ENCODE measurements around the gene TGFB3. TPM values are rescaled to one million over a fixed set of nuclear protein-coding genes. Genes with fewer than 3 reads are reported as not detected.

Gene TGFB3
- total RNA-seq, 4 donors from 2014 or later, result 2.8 to 4.7 (median 3.6) TPM

DNA sequence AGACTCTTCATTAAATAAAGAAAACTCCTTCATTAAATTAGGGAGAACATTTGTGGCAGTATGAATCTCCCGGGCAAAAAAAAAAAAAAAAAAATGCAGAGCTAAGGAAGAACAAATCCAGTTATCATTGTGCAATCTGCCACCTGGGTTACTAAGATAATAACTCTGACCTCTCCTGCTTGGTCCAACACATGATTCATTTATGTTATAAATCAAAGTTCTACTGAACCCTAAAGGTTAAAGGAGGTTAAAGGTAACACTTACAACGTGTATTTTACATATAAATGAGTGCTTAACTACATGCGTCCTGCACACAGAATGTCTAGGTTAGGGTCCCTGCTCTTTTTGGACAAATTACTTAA lies 4.2 kb downstream of the TGFB3 start:
- WGBS, 2 donors, result 50 to 57% methylated on average over 3 of the region's 3 CpGs
- intact Hi-C loops (cut with DNase I; ENCODE audit: low total_unique reads), result no loop called here
- H3K4me3 ChIP-seq (ENCODE audit: low read depth, poor library complexity, severe bottlenecking), result no peak overlapping the region
- TF ChIP-seq, protein P1, sequence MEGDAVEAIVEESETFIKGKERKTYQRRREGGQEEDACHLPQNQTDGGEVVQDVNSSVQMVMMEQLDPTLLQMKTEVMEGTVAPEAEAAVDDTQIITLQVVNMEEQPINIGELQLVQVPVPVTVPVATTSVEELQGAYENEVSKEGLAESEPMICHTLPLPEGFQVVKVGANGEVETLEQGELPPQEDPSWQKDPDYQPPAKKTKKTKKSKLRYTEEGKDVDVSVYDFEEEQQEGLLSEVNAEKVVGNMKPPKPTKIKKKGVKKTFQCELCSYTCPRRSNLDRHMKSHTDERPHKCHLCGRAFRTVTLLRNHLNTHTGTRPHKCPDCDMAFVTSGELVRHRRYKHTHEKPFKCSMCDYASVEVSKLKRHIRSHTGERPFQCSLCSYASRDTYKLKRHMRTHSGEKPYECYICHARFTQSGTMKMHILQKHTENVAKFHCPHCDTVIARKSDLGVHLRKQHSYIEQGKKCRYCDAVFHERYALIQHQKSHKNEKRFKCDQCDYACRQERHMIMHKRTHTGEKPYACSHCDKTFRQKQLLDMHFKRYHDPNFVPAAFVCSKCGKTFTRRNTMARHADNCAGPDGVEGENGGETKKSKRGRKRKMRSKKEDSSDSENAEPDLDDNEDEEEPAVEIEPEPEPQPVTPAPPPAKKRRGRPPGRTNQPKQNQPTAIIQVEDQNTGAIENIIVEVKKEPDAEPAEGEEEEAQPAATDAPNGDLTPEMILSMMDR (IDR thresholded peaks at IDR 0.05), result no peak
- no peak for TF ChIP-seq POLR2A (IDR thresholded peaks at IDR 0.05)
- no peak for DNase-seq (ENCODE audit: low spot score in 2 of 2)

DNA sequence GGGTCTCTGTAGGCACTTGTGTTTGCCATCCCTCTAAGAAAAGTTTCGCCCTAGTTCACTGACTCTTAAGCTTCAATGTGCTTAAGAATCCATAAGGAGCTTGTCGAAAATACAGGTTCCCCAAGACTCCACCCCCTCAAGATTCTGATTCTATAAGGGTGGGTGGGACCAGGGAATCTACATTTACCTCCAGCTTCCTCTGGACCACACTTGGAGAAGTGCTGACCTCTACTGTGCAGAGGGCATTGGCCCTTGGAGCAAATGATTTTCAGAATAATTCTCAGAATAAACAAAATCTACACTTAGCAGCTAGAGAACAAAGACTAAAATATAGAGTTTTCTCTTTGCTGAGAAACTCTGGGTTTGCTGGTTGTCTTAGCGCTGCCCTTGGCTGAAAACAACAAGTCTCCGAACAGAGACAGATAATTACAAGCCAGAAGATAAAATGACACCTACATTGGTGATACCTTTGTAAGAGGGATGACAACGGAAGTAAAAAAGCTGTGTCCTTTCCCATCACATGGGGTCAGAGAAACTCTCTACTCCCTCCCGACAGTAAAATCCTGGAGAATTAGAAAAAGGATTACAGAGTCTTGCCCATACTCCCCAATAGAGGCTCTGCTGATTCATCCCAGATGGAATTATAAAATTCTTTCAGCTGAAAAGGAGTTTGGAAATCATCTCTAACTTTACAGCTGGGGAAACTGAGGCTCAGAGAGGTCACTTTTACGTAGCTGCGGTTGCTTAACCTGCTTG lies 4.8 kb downstream of the TGFB3 start:
- no peak for DNase-seq (ENCODE audit: low spot score in 2 of 2)
- WGBS, 2 donors, result 67 to 73% methylated on average over 8 of the region's 8 CpGs
- no peak overlapping the region for H3K4me3 ChIP-seq (ENCODE audit: low read depth, poor library complexity, severe bottlenecking)
- TF ChIP-seq, protein P1 (IDR thresholded peaks at IDR 0.05), result no peak
- no peak for TF ChIP-seq POLR2A (IDR thresholded peaks at IDR 0.05)
- intact Hi-C loops (cut with DNase I; ENCODE audit: low total_unique reads), result no loop called here

DNA sequence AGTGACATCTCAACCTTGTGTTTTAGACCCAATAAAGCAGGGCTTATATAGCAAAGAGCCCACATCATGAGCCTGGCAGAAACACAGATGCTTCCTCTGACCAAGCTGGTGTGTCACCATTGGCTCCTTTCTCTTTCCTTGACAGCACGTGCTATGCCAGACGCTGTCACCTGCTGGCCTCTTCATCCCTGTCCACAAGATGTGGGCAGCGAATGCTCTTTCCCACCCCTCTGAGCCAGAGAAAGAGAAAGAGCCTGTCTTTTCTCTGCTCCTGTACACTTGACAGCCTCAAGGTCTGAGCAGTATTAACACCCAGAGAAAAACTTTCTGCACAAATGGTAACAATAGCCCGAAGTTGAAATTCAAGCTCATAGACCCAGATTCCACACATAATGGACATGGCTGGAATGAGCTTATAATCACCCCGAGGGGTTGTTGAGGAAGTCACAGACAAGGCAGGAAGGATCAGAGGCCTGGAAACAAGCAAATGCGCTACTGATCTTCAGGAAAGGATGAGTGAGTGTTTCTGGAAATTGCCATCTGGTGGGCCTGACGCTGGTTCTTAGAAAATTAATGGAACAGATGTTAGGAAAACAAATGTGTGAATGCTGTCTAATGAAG lies 8.9 kb downstream of the TGFB3 start:
- no peak for TF ChIP-seq POLR2A (IDR thresholded peaks at IDR 0.05)
- TF ChIP-seq, protein P1 (IDR thresholded peaks at IDR 0.05), result no peak
- WGBS, 2 donors, result 54 to 60% methylated on average over 7 of the region's 7 CpGs
- H3K4me3 ChIP-seq (ENCODE audit: low read depth, poor library complexity, severe bottlenecking), result no peak overlapping the region
- peak in 1 of 2 donors; percentile 32 for DNase-seq (ENCODE audit: low spot score in 2 of 2)
- intact Hi-C loops (cut with DNase I; ENCODE audit: low total_unique reads), result no loop called here

DNA sequence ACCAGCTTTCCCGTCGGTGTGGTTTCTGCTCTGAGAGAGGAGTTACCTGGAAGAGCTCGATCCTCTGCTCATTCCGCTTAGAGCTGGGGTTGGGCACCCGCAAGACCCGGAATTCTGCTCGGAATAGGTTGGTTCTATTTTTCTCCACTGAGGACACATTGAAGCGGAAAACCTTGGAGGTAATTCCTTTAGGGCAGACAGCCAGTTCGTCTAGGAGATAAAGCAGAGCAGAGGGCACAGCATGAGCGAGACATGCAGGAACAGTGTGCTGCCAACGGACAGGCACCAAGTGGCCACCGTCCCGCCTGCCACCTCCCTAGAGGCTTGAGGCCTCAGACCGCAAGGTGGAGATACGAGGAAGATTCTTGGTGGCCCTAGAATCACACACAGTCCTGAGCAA lies 10.3 kb downstream of the TGFB3 start:
- no peak for TF ChIP-seq POLR2A (IDR thresholded peaks at IDR 0.05)
- TF ChIP-seq, protein P1 (IDR thresholded peaks at IDR 0.05), result no peak
- H3K4me3 ChIP-seq (ENCODE audit: low read depth, poor library complexity, severe bottlenecking), result no peak overlapping the region
- peak in 1 of 2 donors; percentile 59 for DNase-seq (ENCODE audit: low spot score in 2 of 2)
- intact Hi-C loops (cut with DNase I; ENCODE audit: low total_unique reads), result no loop called here
- WGBS, 2 donors, result 95 to 97% methylated on average over 15 of the region's 15 CpGs

DNA sequence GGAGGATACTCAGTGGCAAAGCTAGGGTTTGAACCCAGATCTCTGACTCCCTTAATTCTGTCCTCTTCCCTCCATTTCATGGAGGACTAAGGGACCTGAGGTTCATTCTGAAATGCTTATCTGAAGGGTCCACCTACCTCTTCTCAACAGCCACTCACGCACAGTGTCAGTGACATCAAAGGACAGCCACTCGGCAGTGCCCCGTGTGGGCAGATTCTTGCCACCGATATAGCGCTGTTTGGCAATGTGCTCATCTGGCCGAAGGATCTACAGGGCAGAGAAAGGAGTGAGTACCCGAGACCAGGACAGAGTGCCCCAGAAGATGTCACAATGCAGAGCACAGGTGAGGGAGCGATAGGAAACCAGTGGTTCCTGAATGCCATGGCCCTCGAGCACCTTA lies 10.8 kb downstream of the TGFB3 start:
- H3K4me3 ChIP-seq (ENCODE audit: low read depth, poor library complexity, severe bottlenecking), result no peak overlapping the region
- TF ChIP-seq, protein P1 (IDR thresholded peaks at IDR 0.05), result no peak
- TF ChIP-seq POLR2A (IDR thresholded peaks at IDR 0.05), result no peak
- intact Hi-C loops (cut with DNase I; ENCODE audit: low total_unique reads), result no loop called here
- peak in 1 of 2 donors; percentile 29 for DNase-seq (ENCODE audit: low spot score in 2 of 2)
- WGBS, 2 donors, result 91% methylated on average over 9 of the region's 9 CpGs
